ENCODE measurements around the gene CLDN16.

The CLDN16 gene

DNA sequence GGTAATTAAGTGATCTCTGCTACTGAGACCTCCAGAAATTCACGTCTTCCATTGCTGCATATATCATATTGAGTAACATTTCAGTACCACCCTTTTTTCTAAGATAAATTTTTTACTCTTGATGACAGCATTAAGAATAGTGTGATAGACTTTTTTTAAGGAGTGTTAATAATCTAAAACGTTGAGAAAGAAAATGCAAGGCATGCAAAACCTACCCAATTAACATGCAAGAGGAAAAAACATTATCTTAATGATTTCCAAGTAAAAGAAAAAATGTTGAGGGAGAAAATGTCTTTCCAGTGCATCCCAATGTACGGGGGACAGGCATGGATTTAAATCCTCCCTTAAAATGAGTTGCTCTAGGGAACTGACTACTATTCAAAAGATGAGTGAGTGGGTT is 740 bp downstream of the CLDN16 start:
- TF ChIP-seq, protein P1, sequence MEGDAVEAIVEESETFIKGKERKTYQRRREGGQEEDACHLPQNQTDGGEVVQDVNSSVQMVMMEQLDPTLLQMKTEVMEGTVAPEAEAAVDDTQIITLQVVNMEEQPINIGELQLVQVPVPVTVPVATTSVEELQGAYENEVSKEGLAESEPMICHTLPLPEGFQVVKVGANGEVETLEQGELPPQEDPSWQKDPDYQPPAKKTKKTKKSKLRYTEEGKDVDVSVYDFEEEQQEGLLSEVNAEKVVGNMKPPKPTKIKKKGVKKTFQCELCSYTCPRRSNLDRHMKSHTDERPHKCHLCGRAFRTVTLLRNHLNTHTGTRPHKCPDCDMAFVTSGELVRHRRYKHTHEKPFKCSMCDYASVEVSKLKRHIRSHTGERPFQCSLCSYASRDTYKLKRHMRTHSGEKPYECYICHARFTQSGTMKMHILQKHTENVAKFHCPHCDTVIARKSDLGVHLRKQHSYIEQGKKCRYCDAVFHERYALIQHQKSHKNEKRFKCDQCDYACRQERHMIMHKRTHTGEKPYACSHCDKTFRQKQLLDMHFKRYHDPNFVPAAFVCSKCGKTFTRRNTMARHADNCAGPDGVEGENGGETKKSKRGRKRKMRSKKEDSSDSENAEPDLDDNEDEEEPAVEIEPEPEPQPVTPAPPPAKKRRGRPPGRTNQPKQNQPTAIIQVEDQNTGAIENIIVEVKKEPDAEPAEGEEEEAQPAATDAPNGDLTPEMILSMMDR (conservative IDR thresholded peaks at IDR 0.05; ENCODE audit: low read depth, low read length) = no peak
- no peak for DNase-seq (ENCODE audit: low read depth)
- no peak overlapping the region for H3K4me3 ChIP-seq (ENCODE audit: low read length)

DNA sequence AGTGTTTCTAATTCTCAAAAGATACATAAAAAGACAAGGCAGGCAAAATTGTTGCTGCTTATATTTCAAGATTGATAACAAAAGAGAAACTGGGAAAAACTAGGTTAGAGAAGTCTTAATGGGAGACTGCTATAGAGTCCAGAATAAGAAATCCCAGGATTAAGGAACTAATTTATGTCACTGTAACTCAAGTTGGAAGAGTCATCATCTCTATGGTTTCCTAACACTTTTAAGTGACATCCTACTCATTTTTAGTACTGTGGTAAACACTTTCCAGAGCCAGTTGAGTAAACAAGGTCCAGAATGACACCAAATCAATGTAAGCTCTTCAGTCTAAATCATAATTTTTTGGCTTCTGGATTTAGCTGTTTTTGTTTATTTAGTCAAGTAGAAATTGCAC is 8.0 kb downstream of the CLDN16 start:
- DNase-seq (ENCODE audit: low read depth) = no peak
- TF ChIP-seq, protein P1 (conservative IDR thresholded peaks at IDR 0.05; ENCODE audit: low read depth, low read length) = no peak
- no peak overlapping the region for H3K4me3 ChIP-seq (ENCODE audit: low read length)

DNA sequence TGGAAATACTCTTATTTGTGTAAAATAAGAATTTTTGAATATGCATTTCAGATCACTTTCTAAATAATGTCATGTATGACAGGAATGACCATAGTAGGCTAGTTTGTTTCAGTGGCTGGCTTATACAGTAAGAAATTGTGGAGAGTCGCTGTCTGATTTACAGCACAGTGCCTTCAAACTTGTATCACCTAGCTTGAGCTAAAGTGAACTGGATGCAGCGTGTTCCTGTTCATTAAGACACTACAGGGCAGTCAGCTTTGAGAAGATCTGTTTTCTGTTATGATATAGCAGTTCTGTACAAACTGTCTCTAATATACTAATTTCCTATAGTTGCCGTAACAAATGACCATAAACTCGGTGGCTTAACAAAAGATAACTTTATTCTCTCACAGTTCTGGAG is 9.9 kb downstream of the CLDN16 start:
- no peak overlapping the region for H3K4me3 ChIP-seq (ENCODE audit: low read length)

DNA sequence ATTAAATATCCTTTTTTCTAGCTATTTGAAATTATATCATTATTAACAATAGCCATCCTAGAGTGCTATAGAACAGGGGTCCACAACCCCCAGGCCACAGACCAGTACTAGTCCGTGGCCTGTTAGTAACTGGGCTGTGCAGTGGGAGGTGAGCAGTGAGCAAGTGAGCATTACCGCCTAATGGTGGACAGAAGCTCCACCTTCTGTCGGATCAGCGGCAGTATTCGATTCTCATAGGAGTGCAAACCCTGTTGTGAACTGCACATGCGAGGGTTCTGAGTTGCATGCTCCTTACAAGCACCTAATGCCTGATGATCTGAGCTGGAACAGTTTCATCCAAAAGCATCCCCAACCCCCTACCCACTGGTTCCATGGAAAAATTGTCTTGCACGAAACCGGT is 11.7 kb downstream of the CLDN16 start:
- no peak for DNase-seq (ENCODE audit: low read depth)
- H3K4me3 ChIP-seq (ENCODE audit: low read length) = no peak overlapping the region
- TF ChIP-seq, protein P1 (conservative IDR thresholded peaks at IDR 0.05; ENCODE audit: low read depth, low read length) = no peak

More for the DNA sequence above, 9.9 kb downstream of the CLDN16 start:
- TF ChIP-seq, protein P1 (conservative IDR thresholded peaks at IDR 0.05; ENCODE audit: low read depth, low read length) = no peak
- no peak for DNase-seq (ENCODE audit: low read depth)

DNA sequence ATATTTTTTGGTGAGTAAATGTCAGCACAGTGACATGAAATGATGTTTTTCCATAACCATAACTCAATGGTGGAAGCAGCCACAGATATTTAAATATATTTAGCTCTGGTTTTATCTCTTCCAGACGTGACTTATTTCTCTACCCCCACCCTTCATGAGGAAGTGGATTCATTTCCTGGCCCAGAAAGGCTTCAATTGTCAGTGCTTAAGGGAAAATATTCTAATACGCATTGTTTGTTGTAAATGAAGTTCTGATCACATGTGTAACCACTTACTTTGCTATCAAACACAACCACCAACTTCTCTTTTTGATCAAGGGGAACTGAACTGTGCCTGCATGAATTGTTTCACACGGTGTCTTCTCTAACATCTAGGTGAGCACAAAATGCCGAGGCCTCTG is 14.0 kb downstream of the CLDN16 start:
- TF ChIP-seq, protein P1 (conservative IDR thresholded peaks at IDR 0.05; ENCODE audit: low read depth, low read length) = no peak
- H3K4me3 ChIP-seq (ENCODE audit: low read length) = no peak overlapping the region
- no peak for DNase-seq (ENCODE audit: low read depth)

DNA sequence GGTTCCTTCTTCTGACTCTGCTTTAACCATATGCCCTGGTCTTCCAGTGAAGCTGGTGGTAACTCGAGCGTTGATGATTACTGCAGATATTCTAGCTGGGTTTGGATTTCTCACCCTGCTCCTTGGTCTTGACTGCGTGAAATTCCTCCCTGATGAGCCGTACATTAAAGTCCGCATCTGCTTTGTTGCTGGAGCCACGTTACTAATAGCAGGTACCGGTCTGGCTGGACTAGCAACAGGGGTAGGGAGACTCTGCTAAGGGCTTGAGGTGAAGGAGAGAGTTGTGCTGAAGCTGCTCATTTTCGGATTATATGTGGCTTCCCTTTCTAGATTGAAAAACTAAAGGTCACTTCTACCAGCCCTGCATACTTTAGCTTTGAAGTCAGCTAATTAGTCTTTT is 16.8 kb downstream of the CLDN16 start:
- TF ChIP-seq, protein P1 (conservative IDR thresholded peaks at IDR 0.05; ENCODE audit: low read depth, low read length) = no peak
- no peak for DNase-seq (ENCODE audit: low read depth)
- no peak overlapping the region for H3K4me3 ChIP-seq (ENCODE audit: low read length)

DNA sequence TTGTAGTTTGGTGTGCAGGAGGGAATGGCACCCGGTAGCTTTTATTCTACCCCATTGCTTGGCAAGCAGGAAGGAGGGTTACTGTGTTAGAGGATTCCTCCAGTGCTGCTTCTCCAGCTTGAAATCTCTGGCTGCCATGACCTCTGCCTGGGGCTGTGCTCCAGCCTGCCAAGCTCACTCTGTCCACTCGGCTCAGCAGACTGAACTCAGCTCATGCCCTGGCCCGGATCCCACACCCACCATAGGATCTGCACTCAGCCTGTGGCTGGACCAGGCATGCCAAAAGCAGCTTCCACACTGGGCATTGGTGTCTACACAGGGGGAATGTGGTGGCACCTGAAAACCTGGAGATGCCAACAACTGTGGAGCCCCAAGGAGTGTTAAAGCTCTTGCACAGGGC is 26.3 kb downstream of the CLDN16 start:
- TF ChIP-seq, protein P1 (conservative IDR thresholded peaks at IDR 0.05; ENCODE audit: low read depth, low read length) = no peak
- H3K4me3 ChIP-seq (ENCODE audit: low read length) = no peak overlapping the region
- no peak for DNase-seq (ENCODE audit: low read depth)
